ENCODE results near the gene AFAP1.

Gene AFAP1

GRCh38 chr4:7801001-7801400, 138.7 kb downstream of the AFAP1 start:
- DNase-seq = no peak

GRCh38 chr4:7800410-7800809, 139.3 kb downstream of the AFAP1 start:
- no peak for DNase-seq

- DNase-seq = no peak
Measured at GRCh38 chr4:7799736-7800135, 139.9 kb downstream of the AFAP1 start.

- no peak for DNase-seq
Measured at GRCh38 chr4:7799306-7799705, 140.4 kb downstream of the AFAP1 start.

- DNase-seq = no peak
Measured at GRCh38 chr4:7798178-7798995, 141.3 kb downstream of the AFAP1 start.

GRCh38 chr4:7797330-7797729, 142.3 kb downstream of the AFAP1 start:
- no peak for DNase-seq

GRCh38 chr4:7795983-7796382, 143.7 kb downstream of the AFAP1 start:
- DNase-seq = no peak

GRCh38 chr4:7793186-7793585, 146.5 kb downstream of the AFAP1 start:
- DNase-seq = no peak

- DNase-seq = no peak
Measured at GRCh38 chr4:7792616-7793015, 147.0 kb downstream of the AFAP1 start.

- DNase-seq = no peak
Measured at GRCh38 chr4:7790999-7791398, 148.7 kb downstream of the AFAP1 start.

- no peak for DNase-seq
Measured at GRCh38 chr4:7790023-7790422, 149.6 kb downstream of the AFAP1 start.

GRCh38 chr4:7788694-7789425, 150.8 kb downstream of the AFAP1 start:
- DNase-seq = no peak

- no peak for DNase-seq
Measured at GRCh38 chr4:7788193-7788592, 151.5 kb downstream of the AFAP1 start.

- no peak for DNase-seq
Measured at GRCh38 chr4:7787681-7788141, 151.9 kb downstream of the AFAP1 start.

GRCh38 chr4:7787067-7787466, 152.6 kb downstream of the AFAP1 start:
- DNase-seq = no peak

GRCh38 chr4:7786517-7786916, 153.1 kb downstream of the AFAP1 start:
- no peak for DNase-seq

GRCh38 chr4:7786040-7786439, 153.6 kb downstream of the AFAP1 start:
- no peak for DNase-seq

GRCh38 chr4:7785017-7785416, 154.6 kb downstream of the AFAP1 start:
- no peak for DNase-seq

- DNase-seq = no peak
Measured at GRCh38 chr4:7784131-7784870, 155.4 kb downstream of the AFAP1 start.

GRCh38 chr4:7783541-7783940, 156.1 kb downstream of the AFAP1 start:
- no peak for DNase-seq

GRCh38 chr4:7782783-7783182, 156.9 kb downstream of the AFAP1 start:
- DNase-seq = no peak

GRCh38 chr4:7781993-7782392, 157.7 kb downstream of the AFAP1 start:
- no peak for DNase-seq

- no peak for DNase-seq
Measured at GRCh38 chr4:7781366-7781765, 158.3 kb downstream of the AFAP1 start.

Measured in T-helper 9 cell (primary cell).